HG02840 (cell line): ENCODE results near the gene FNDC11.

Experiments
- ATAC-seq: cut with Tn5 transposase; IDR thresholded peaks from one replicate; pipeline ENCODE4 v1.9.1; 2021; ENCODE audit warnings: mild to moderate bottlenecking, moderate library complexity, moderate number of reproducible peaks; ENCODE audit not compliant: unreplicated experiment, low FRiP score

The FNDC11 gene

DNA sequence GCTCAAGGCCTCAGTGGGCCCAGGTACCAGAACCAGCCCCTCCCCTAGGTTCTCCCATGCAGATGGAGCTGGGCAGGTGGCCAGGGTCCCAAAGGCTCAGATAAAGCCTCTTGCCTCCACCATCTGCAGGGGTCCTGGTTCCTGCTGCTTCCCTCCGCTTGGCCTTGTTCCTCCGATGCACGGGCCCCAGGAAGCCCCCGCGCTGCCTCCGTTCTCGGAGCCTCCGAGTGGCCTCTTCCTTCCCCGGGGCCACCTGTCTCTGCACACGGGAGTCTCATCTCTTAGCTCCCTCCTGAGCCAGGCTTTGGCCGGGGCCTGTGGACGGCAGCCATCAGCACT, 14.9 kb upstream of the FNDC11 start:
- ATAC-seq, result no peak

DNA sequence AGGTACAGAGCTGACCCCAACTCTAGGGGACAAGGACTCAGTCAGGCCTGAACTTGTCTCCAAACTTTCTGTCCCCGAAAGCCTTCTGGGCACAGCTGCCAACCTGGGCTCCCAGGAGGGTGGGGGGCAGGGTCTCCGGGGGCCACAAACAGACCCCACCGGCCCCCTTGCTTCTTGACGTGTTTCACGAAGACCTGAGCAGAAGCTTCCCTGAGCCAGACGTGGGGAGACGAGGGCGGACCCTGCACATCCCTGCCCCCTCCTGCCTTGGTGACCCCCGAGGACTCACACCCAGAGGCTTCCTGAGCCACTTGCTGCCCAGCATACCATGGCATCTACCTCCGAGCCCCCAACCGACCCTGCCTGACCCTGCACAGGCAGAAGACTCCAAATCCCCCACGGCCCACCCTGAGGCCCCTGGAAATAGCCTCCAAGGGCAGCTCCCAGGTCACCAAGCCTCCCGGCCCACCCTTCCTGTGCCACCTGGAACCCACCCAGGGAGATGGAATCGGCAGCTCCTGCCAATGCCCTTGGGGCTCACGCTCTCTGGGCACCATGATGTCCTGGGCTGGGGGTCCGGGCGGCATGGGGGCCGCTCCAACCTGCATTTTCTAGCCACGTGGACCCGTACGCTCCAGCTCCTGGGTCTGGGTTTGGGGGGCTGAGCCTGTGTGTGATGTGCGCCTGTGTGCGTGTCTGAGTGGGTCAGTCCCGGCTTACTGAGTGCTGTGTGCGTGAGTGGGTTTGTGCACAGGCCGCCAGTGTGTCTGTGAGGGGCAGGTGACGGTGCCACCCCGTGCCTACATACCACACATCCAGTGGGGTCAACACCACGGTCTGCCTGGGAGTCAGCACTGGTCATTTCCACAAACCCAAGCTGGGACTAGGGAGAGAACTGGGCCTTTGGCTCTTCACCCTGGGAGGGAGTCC, 14.3 kb upstream of the FNDC11 start:
- ATAC-seq, result no peak

DNA sequence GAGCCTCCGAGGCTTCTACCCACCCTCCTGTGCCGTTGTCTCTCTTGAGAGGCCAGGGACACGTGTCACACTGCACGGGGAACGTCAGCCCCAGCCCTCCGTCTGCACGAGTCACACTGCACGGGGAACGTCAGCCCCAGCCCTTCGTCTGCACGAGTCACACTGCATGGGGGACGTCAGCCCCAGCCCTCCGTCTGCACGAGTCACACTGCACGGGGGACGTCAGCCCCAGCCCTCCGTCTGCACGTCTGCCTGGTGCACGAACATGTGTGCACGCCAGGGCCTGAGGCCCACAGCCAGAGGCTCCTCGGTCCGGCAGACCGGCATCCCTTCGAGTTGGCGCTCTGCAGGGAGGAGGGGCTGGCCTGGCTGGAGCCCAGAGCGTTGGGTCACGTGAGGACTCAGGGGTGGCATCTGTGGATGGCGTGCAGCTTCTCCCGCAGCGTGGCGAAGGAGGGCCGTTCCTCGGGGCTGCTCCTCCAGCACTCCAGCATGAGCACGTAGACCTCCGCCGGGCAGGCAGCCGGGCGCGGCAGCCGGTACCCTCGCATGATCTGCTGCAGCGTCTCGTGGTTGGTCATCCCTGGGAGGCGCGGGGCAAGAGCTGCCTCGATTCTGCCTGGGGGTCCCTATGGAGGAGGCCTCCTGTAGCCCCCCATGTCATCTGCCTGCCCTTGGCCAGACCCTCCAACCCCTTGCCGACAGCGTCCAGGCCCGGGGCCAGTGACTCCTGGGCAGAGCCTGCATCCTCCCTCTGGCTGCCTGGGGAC, 13.4 kb upstream of the FNDC11 start:
- ATAC-seq, result no peak

DNA sequence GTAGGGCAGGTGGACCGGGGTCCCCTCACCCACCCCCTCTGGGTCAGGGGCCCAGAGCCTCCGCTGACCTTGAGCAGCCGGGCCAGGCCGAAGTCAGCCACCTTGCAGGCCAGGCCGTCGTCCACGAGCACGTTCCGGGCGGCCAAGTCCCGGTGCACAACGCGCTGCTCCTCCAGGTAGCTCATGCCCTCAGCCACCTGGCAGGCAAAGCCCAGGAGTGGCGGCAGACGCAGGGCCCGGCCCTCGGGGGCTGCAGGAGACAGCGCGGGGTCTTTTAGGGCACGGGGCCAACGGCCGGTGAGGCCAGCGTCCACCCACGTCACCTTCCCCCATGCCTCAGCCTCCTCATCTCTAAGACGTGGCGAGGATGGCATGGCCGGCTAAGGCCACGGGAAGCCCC, 12.6 kb upstream of the FNDC11 start:
- ATAC-seq, result no peak

DNA sequence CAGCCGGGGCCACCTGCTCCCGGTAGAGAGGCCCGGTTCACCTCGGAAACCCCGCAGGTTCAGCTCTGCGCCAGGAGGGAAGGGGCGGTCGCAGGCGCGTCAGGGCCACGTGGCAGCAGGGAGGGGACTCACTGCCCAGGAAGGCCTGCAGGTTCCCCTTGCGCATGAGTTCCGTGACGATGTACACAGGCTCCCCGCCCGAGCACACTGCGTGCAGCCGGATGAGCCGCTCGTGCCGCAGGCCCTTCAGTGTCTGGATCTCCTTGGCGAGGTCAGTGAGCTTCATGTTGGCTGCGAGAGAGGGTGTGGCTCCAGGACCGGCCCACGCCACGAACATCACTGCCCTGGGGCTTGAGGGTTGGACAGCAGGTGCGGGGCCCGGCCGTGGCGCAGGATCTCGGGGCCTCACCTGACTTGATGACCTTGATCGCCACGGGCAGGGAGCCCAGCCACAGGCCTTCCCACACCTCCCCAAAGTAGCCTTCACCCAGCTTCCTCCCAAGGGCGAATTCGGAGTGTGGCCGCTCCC, 11.9 kb upstream of the FNDC11 start:
- no peak for ATAC-seq

DNA sequence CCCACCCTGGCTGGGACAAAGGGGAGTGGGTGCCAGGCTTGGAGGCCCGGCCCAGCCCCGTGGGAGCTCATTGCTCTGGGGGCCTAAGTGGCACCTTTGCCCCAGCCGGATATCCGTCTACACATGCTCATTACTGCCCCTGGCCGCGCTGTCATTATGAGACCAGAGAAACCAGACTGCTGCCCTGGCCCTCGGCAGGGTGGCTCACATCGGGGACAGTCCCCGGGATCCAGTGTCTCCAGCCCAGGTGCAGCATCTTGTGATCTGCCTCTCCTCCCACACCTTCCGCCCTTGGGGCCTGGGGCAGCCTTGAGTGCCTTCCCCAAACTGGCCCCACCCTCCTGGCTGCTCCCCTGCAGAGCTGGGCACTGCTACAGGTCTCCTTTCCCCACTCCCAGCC, 11.3 kb upstream of the FNDC11 start:
- no peak for ATAC-seq

DNA sequence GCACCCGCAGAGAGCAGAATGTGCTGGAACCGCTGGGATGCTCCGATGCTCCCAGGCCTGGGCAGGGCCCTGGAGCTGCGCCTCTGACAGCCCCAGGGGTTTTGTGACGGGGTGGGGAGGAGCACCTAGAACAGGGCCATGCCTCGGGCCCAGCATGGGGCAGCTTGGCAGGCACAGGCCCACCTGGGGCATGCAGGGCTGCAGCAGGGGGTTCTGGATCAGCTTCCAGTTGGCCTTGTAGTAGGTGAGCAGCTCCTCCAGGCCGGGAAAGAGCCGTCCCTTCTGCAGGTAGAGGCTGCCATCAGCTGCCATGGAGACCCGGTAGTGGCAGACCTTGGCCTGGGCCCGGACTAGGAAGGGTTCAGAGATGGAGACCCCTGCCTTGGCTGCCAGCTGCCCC, 10.8 kb upstream of the FNDC11 start:
- no peak for ATAC-seq

DNA sequence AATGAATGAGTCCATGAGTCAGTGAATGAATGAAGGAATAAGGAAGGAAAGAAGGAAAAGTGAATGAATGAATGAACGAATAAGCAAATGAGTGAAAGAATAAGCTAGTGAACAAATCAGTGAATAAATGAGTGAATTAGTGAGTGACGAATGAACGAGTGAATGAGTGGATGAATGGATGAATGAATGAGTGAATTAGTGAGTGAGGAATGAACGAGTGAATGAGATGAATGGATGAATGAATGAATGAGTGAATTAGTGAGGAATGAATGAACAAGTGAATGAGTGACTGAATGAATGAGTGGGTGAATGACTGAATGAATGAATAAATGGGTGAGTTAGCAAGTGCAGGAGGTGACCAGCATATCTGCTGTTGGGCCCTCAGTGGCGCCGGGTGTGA, 10.2 kb upstream of the FNDC11 start:
- no peak for ATAC-seq

DNA sequence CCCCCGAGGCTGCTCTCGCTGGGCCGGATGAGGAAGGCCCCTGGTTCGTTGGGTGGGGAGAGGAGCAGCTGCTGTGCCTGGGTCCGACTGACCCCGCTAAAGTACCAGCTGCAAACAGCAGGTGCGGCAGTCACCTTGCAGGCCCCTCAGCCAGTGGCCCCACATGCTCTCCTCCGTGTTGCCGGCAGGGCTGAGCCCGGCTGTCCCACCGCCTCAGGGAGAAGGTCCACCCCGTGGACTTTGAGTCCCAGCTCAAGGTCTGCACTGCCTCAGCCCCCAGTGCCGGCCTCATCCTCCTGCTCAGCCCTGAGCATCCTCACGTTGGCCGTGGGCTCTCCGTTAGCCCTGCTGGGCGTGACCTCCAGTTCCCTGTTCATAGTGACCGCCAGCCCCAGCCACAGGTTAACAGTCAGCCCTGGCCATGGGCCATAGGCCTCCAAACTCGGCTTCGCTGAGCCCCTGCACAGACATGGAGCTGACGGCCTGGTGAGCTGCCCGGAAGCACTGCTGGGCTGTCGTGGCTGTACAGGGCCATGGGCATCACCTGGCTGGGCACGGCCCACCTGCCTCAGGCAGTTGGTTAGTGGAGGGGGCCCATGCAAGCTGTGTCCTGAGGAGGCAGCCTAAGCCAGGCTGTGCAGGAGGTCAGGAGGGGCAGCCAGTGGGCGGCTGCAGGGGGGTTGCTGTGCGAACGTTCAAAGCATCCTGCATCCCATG, 9.6 kb upstream of the FNDC11 start:
- ATAC-seq, result no peak

DNA sequence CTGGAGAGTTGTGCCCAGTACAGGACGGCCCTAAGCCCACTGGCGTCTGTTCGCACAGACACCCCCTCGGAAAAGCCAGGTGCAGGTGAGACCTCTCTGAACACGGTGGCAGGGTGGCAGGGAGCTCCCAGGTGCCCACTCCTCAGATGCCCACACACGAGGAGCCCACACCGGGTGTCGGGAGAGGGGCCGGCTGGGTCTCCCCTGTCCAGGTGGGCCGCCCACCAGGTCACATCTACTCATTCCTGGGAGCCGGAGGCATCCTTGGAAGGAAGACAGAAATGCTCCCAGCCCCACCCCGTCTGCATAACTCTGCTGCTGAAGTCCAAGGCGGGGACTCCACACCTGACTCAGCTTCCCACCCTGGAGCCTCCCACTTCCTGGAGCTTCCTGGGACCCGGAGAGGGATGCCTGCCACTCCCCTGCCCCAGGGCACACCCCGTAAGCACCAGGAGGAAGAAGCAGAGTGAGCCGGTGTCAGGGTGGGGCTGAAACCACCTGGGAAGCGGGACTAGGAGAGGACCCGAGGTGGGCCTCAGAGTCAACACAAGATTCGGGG, 8.9 kb upstream of the FNDC11 start:
- ATAC-seq, result no peak

DNA sequence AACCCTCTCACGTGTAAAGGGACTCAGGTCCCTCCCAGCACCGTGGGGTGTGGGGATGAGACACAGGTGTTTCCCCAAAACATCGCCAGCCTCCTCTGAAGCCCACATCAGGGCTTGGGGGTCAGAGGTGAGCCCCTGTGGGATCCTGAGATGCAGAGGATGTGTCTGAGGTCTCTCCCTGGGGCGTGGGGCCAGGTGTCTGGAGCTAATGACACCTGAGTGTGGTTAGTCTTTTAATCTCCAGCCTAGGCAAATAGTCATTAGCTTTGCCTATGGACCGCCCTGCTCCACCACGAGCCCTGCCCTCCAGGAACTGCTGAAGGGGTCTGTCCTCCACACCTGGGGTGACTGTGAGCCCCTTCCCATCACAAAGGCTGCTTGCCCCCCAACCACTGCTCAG, 8.1 kb upstream of the FNDC11 start:
- no peak for ATAC-seq

DNA sequence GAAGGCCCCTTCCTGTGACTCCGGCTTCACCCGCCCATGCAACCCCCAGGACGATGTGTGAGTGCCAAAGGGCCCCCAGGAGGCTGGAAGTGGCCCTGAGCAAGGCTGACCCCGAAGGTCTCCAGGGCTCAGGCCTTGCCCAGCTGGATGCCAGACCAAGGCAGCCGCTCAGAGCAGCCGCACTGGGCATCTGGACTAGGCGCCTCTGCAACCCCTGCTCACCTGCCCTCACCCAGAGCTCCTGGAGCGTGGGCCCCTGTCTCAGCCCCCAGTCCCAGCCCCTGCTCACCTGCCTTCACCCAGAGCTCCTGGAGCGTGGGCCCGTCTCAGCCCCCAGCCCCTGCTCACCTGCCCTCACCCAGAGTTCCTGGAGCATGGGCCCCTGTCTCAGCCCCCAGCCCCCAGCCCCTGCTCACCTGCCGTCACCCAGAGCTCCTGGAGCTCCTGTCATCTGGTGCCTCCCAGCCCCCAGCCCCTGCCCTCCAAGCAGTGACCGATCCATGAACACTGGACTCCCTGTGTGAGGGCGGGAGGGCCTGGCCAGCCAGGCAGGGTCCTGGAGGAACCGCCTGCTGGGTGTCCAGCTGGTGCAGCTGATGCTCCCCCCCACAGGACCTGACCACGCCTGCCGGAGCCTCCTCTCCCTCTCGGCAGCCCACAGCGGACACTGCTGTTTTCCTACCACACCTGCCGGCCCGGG, 7.6 kb upstream of the FNDC11 start:
- ATAC-seq, result no peak

DNA sequence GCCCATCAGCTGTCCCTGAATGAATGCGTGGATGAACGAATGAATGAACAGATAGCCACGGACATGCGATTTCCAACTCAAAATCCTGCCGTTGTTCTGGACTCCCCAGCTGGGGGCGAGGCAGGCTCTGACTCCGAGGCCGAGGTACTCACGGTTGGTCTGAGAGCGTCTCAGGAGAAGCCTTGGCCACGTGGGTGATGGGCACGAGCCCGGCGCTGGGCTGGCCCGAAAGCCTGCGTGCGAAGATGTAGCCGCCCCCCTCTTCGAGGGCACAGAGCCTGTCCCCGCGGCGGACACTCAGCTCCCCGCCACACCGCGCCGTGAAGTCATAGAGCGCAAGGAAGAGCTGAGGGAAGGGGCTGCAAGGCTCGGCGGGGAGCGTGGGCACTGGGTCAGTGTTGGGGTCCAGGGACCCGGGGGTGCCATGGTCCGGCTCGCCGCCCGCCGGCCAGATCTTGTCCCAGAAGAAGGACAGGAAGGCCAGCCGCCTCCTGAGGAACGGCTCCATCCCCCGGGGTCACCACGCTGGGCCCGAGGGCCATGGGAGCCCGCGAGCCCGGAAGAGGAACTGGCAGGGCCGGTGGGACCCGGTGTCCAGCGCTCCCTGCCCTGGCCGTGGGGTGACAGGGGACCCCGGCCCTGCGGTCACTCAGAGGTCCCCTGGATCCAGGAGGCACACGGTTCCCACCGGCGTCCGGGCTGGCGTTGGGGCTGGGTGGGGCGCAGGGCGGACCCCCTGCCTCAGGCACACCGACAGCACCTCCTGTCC, 6.8 kb upstream of the FNDC11 start:
- no peak for ATAC-seq

DNA sequence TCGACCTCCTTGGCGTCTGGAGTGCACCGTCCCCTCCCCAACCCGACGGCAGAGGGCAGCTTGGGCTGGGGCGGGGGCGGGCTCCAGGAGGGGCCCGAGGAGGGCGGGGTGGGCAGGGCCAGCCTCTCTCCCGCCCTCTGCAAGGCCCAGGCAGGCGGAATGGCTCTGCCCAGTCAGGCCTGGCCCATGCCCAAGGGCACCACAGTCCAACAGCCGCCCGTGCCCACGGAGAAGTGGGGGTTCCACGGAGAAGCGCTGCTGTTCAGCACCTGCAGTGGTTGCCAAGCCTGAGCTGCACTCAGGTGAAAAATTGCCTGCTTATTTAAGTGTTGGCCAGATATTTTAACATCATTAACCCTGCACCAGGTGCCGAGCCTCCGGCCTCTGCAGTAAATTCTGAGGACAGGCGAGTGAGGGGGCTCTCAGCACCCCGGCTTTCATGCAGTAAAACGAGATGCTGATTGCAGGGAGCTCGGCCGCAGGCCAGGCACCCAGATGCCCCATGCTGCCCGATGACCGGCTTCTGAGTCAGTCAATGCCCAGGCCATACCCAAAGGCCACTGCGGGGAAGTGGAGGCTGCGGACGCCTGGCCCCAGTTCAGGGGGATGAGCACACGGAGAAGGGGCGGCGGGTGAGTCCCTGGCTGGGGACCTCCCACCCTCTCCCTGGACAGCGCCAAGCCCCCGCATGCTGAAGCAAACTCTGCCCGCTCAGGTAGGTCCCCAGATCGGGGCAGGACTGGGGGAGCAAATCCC, 6.1 kb upstream of the FNDC11 start, which contains the start of gene SRMS:
Gene SRMS (minus strand): TSS at position 25 of the 756 bp plus-strand sequence. CDS start 286 bp downstream, outside the sequence.
- no peak for ATAC-seq

DNA sequence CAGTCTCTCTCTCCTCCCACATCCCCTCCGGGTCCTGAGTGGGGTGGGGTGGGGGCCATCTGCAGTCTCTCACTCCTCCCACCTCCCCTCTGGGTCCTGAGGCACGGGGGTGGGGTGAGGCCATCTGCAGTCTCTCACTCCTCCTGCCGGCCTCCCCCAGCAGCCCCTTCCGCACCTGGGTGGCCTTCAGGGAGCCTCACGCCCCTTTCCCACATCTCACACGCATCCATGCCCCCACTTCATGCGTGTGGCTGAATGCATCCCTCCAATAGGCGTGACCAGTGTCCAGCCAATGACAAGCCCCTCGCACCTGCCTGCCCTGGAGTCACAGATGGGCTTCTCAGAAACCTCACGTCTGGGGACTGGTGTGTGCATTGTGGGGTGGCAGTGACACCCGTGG, 5.4 kb upstream of the FNDC11 start:
- ATAC-seq, result no peak

DNA sequence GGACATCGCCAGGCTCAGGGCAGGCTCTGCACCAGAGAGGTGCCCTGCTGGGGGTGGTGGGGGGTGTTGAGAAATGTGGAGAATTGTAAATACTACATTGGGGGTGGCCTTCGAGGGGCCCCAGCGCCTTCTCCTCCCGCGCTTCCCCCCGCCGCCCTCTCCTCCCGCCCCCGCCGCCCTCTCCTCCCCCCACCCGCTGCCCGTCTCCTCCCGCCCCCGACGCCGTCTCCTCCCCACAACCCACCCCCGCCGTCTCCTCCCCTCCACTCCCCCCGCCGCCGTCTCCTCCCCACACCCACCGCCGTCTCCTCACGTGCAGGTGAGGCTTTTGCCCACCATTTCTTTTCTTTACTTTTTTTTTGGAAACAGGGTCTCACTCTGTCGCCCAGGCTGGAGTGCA, 4.9 kb upstream of the FNDC11 start:
- no peak for ATAC-seq

DNA sequence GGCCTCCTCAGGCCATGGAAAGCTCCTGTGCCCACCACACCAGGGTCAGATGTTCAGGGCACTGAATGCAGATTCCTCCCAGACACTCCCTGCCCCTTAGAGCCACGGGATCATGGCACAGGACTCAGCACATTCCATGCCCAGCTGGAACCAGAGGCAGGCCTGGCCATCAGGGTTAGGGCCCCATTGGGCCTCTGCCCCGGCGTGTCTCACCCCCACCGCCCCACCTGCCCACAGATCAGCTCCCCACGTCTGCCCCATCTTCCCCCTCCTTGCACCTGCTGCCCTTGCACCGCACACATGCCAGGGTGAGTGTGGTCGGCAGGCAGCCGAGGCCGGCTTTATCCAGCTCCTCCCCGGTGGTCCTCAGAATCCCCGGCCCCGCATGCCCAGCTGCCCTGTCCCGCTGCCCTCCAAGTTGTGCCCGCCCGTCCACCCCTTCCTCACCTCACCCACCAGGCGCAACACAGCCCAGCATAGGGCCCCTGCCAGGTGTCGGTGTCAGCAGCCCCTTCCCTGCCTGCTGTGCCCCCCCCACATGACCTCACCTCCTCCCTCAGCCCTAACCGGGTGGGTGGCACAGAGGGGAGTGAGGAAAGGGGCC, 4.2 kb upstream of the FNDC11 start:
- no peak for ATAC-seq

DNA sequence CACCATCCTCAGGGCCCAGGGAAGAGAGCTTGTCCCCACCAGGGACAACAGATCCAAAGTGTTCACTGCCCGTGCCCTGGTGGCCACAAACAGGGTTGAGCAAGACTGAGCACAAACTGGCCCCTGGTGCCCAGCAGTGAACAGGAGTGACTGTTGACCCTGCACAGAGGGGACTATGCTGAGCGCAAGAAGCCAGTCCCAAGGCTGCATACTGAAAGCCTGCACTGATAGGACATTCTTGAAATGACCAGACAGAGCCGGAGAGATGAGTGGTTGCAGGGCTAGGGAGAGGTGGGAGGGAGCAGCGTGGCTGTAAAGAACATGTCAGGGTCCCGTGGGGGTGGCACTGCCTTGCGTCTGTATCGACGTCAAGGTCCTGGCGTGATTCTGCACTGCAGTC, 2.9 kb upstream of the FNDC11 start:
- ATAC-seq, result no peak
